ENCODE measurements around the gene BSND.

GRCh38 chr1:54969879-54970278 is 28.9 kb upstream of the BSND start:
- TF ChIP-seq EZH2 (IDR thresholded peaks at IDR 0.05; ENCODE audit: insufficient read depth, poor library complexity, severe bottlenecking) (no peak), EZH2phosphoT487 (IDR thresholded peaks at IDR 0.05; ENCODE audit: insufficient read depth, low read depth) (no peak)

Data from GM23248 (cell line).